CD14-positive monocyte (primary cell): ENCODE data around the gene KIAA1755. TPM values are rescaled to one million over a fixed set of nuclear protein-coding genes. Genes with fewer than 3 reads are reported as not detected.

ENCODE experiments used
- DNase-seq, 3 donors: peaks; one replicate each; pipeline ENCODE4 v3.0.0-alpha.2; 2011 to 2022
- H2AFZ ChIP-seq: 2 replicates; pipeline ENCODE4 v1.6.0; 2012; ENCODE audit warnings: mild to moderate bottlenecking, low read depth, low read length, inconsistent platforms; ENCODE audit not compliant: insufficient read depth, poor library complexity, severe bottlenecking
- H3K27ac ChIP-seq, 2 donors: 1 replicate in 1 of 2; 2 replicates in 1 of 2; pipeline ENCODE4 v1.5.1; 2012 to 2013; ENCODE audit warnings: low read length in 2 of 2, control low read depth in 1 of 2, inconsistent platforms in 1 of 2, low read depth in 1 of 2, mild to moderate bottlenecking in 1 of 2
- H3K27me3 ChIP-seq, 2 donors: one replicate each; pipeline versions ENCODE4 v1.6.0 to v1.6.1; 2011 to 2013; ENCODE audit warnings: low read length in 2 of 2; ENCODE audit not compliant: control insufficient read depth in 2 of 2, insufficient read depth in 2 of 2
- H3K36me3 ChIP-seq, 2 donors: replicated peaks in 1 of 2; 1 replicate in 1 of 2; 2 replicates in 1 of 2; pipeline versions ENCODE4 v1.5.1 to v1.6.1; 2012 to 2013; ENCODE audit warnings: low read length in 2 of 2, control low read depth in 1 of 2, inconsistent platforms in 1 of 2, mild to moderate bottlenecking in 1 of 2; ENCODE audit not compliant: insufficient read depth in 2 of 2, control insufficient read depth in 1 of 2
- H3K4me1 ChIP-seq, 2 donors: 1 replicate in 1 of 2; 2 replicates in 1 of 2; pipeline versions ENCODE4 v1.5.1 to v1.6.1; 2012 to 2013; ENCODE audit warnings: low read length in 2 of 2, control low read depth in 1 of 2, inconsistent platforms in 1 of 2, mild to moderate bottlenecking in 1 of 2, moderate library complexity in 1 of 2; ENCODE audit not compliant: insufficient read depth in 2 of 2, control insufficient read depth in 1 of 2
- H3K4me2 ChIP-seq: replicated peaks from 2 replicates; pipeline ENCODE3; 2012; ENCODE audit warnings: low read length, moderate library complexity, mild to moderate bottlenecking; ENCODE audit not compliant: poor library complexity, severe bottlenecking; ENCODE audit errors: extremely low read depth
- H3K4me3 ChIP-seq, 3 experiments: fragments of 200-600 bp in 1 of 3; sonication (generic) in 1 of 3; replicated peaks in 1 of 3; 1 replicate in 2 of 3; 2 replicates in 1 of 3; pipeline ENCODE4 v1.5.1; 2011 to 2013; ENCODE audit warnings: low read length in 3 of 3, mild to moderate bottlenecking in 3 of 3, control low read depth in 2 of 3, low read depth in 2 of 3, inconsistent platforms in 1 of 3, moderate library complexity in 1 of 3
- H3K79me2 ChIP-seq: 2 replicates; pipeline ENCODE4 v1.6.0; 2012; ENCODE audit warnings: mild to moderate bottlenecking, control low read depth, inconsistent platforms, low read length, moderate library complexity; ENCODE audit not compliant: insufficient read depth
- H3K9ac ChIP-seq: 2 replicates; pipeline ENCODE4 v1.6.0; 2017; ENCODE audit warnings: low read length, mild to moderate bottlenecking; ENCODE audit not compliant: insufficient read depth, poor library complexity, severe bottlenecking
- H3K9me3 ChIP-seq, 2 donors: replicated peaks in 1 of 2; 1 replicate in 1 of 2; 2 replicates in 1 of 2; pipeline versions ENCODE4 v1.5.1 to v1.6.1; 2012 to 2013; ENCODE audit warnings: low read length in 2 of 2, control low read depth in 1 of 2; ENCODE audit not compliant: control insufficient read depth in 1 of 2, insufficient read depth in 1 of 2
- H4K20me1 ChIP-seq: 2 replicates; pipeline ENCODE4 v1.6.0; 2012; ENCODE audit warnings: mild to moderate bottlenecking, low read length, control low read depth, moderate library complexity; ENCODE audit not compliant: insufficient read depth
- H3K27ac Mint-ChIP-seq, 7 donors: one replicate each; pipeline ENCODE4 v1.8.0; 2020; ENCODE audit warnings: mild to moderate bottlenecking in 7 of 7, mixed read lengths in 7 of 7, moderate library complexity in 6 of 7, inconsistent platforms in 2 of 7
- H3K27me3 Mint-ChIP-seq, 3 donors: one replicate each; pipeline ENCODE4 v1.8.0; 2021 to 2022; ENCODE audit warnings: low read depth in 3 of 3, mild to moderate bottlenecking in 3 of 3, mixed read lengths in 3 of 3, moderate library complexity in 3 of 3, inconsistent platforms in 1 of 3
- H3K36me3 Mint-ChIP-seq, 2 donors: one replicate each; pipeline ENCODE4 v1.8.0; 2020; ENCODE audit warnings: mixed read lengths in 2 of 2, inconsistent platforms in 1 of 2, mild to moderate bottlenecking in 1 of 2
- H3K4me1 Mint-ChIP-seq: one replicate; pipeline ENCODE4 v1.8.0; 2020; ENCODE audit warnings: mild to moderate bottlenecking, mixed read lengths
- H3K4me3 Mint-ChIP-seq, 2 donors: one replicate each; pipeline ENCODE4 v1.8.0; 2020; ENCODE audit warnings: mild to moderate bottlenecking in 2 of 2, mixed read lengths in 2 of 2, moderate library complexity in 1 of 2
- H3K9me3 Mint-ChIP-seq, 7 donors: one replicate each; pipeline ENCODE4 v1.8.0; 2020 to 2022; ENCODE audit warnings: mixed read lengths in 7 of 7, mild to moderate bottlenecking in 6 of 7, moderate library complexity in 6 of 7, inconsistent platforms in 2 of 7
- CTCF ChIP-seq: fragments of 200-600 bp; IDR thresholded peaks from one replicate; pipeline ENCODE4 v1.8.0; 2022; ENCODE audit warnings: antibody characterized with exemption, mild to moderate bottlenecking
- WGBS: methylation state at CpG from one replicate; pipeline ENCODE4 v1.1.5; 2013; ENCODE audit warnings: missing lambda C conversion rate; ENCODE audit not compliant: insufficient coverage; 5-methylcytosine and 5-hydroxymethylcytosine counted together
- intact Hi-C, 2 donors: fragments of 100-400 bp; cut with micrococcal nuclease; formaldehyde crosslinking; loops; one replicate each; pipeline versions ENCODE4 v1.15.0 to v1.15.1; 2023
- polyA plus RNA-seq, 3 donors: library from polyadenylated mRNA; depleted of rRNA in 1 of 3; unstranded in 2 of 3; stranded (reverse) in 1 of 3; fragments of 300-500 nt in 2 of 3; fragments of >200 nt in 1 of 3; fragmentation: Illumina TruSeq in 2 of 3; gene quantifications; 1 replicate in 2 of 3; 2 replicates in 1 of 3; pipeline ENCODE4 v1.2.3, GENCODE V29; 2012 to 2021

Gene KIAA1755
- polyA plus RNA-seq, 3 donors, result not detected

GRCh38 chr20:38175304-38176180, 85.0 kb downstream of the KIAA1755 start:
- TF ChIP-seq CTCF, result no peak
- peaks cover 0 to 7% (median 3%) of the 10 kb centered on the region in 3 donors for H3K27me3 Mint-ChIP-seq
- Histone ChIP-seq H3K4me1 (peaks cover 17 to 20% of the 10 kb centered on the region in 2 donors), H2AFZ (no peak overlapping the region), H3K4me3 (no peak overlapping the region), H3K27me3 (no peaks in the 10 kb centered on the region), H3K9ac (no peak overlapping the region), H3K9me3 (no peaks in the 10 kb centered on the region), H4K20me1 (no peaks in the 10 kb centered on the region), H3K4me2 (no peak overlapping the region), H3K36me3 (no peaks in the 10 kb centered on the region), H3K27ac (no peak overlapping the region), H3K79me2 (no peaks in the 10 kb centered on the region)
- no peak for DNase-seq
- no CpG with 5 or more reads among the region's 16 CpGs for WGBS
- no peaks in the 10 kb centered on the region for H3K9me3 Mint-ChIP-seq
- peaks cover 0 to 7% of the 10 kb centered on the region in 2 donors for H3K36me3 Mint-ChIP-seq
- H3K4me1 Mint-ChIP-seq, result peaks cover 35% of the 10 kb centered on the region
- H3K4me3 Mint-ChIP-seq, result no peak overlapping the region
- no peak overlapping the region for H3K27ac Mint-ChIP-seq
- intact Hi-C loops, result no loop called here

GRCh38 chr20:38173237-38174156, 87.0 kb downstream of the KIAA1755 start:
- intact Hi-C loops, result no loop called here
- WGBS, result 77% methylated on average over 7 of the region's 14 CpGs
- H4K20me1 ChIP-seq, result no peaks in the 10 kb centered on the region
- peaks cover 0 to 7% of the 10 kb centered on the region in 2 donors for H3K36me3 Mint-ChIP-seq
- H3K4me1 Mint-ChIP-seq, result peaks cover 48% of the 10 kb centered on the region
- TF ChIP-seq CTCF, result no peak
- H3K27me3 ChIP-seq, result no peaks in the 10 kb centered on the region
- no peak overlapping the region for H3K4me3 ChIP-seq
- H3K4me3 Mint-ChIP-seq, result no peak overlapping the region
- peaks cover 0 to 3% (median 2%) of the 10 kb centered on the region in 3 donors for H3K27me3 Mint-ChIP-seq
- no peak overlapping the region for H3K27ac ChIP-seq
- no peak overlapping the region for H2AFZ ChIP-seq
- no peaks in the 10 kb centered on the region for H3K9me3 Mint-ChIP-seq
- H3K4me1 ChIP-seq, result peaks cover 35 to 36% of the 10 kb centered on the region in 2 donors
- no peak overlapping the region for H3K4me2 ChIP-seq
- H3K36me3 ChIP-seq, result no peaks in the 10 kb centered on the region
- peak overlapping the region in 1 of 7 donors; percentile 63 for H3K27ac Mint-ChIP-seq
- peak in 2 of 3 donors; percentile 30 to 35 for DNase-seq
- no peaks in the 10 kb centered on the region for H3K79me2 ChIP-seq
- H3K9me3 ChIP-seq, result no peaks in the 10 kb centered on the region
- no peak overlapping the region for H3K9ac ChIP-seq
